ENCODE measurements around the gene CYP19A1. TPM values are rescaled to one million over a fixed set of nuclear protein-coding genes. Genes with fewer than 3 reads are reported as not detected.
A peak's percentile ranks its signal among the peaks of the same experiment; 100 is the strongest.

Gene CYP19A1
- total and polyA plus RNA-seq, 5 donors from 2014 or later = 0.52 TPM; not detected in 4

DNA sequence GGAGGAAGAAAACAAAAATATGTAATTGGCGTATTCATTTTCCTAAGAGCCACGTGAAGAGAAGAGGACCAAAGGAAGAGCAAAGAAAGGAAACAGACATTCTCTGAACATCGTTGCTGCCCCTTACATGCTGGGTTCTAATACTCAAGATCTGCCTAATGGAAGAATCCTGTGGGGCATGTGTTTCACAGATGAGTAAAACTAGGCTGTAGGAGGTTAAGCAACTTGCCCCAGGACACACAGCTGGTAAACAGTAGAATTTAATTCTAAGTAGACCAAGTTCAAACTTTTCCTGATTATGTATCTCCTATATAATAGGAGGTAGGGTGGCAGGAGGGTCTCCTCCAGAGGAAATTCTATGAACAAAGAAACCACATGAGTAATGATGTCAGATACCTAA, 137.6 kb downstream of the CYP19A1 start:
- Histone ChIP-seq H3K27me3 (ENCODE audit: control insufficient read depth, insufficient read depth, low read length) (peaks cover 5% of the 10 kb centered on the region), H3K27ac (ENCODE audit: insufficient read depth, low read length, poor library complexity, severe bottlenecking) (no peak overlapping the region), H3K4me3 (ENCODE audit: low read depth, low read length) (no peak overlapping the region), H3K9me3 (ENCODE audit: control insufficient read depth in 2 of 2, low read length in 2 of 2) (no peaks in the 10 kb centered on the region), H3K4me1 (ENCODE audit: control insufficient read depth, insufficient read depth, low read length, poor library complexity, severe bottlenecking) (no peaks in the 10 kb centered on the region), H3K36me3 (ENCODE audit: control insufficient read depth, insufficient read depth, low read length) (no peaks in the 10 kb centered on the region)
- no peak for ATAC-seq (ENCODE audit: low read depth in 2 of 2)
- no peak for DNase-seq
- H3K27me3 Mint-ChIP-seq = peaks cover 20% of the 10 kb centered on the region
- H3K9me3 Mint-ChIP-seq = no peaks in the 10 kb centered on the region
- H3K4me3 Mint-ChIP-seq = no peak overlapping the region
- no peaks in the 10 kb centered on the region for H3K4me1 Mint-ChIP-seq
- no peaks in the 10 kb centered on the region for H3K36me3 Mint-ChIP-seq
- H3K27ac Mint-ChIP-seq = no peak overlapping the region

DNA sequence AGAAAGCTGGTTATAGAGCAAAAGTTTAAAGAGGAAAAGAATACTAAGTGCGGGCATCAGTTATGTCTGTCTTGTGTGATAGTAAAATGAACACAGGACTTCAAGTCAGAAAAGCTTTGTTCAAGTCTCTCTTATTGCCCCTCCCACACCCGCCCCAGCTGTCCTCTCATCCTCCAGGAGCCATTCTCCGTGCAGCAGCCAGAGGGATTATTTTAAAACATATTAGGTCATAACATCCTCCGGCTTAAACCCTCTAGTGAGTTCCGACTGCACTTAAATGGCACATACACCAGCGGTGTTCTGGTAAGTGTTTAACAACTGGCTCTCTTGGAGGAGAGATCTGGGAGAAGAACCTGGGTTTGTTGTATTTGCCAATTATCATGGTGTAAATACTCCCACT, 138.9 kb downstream of the CYP19A1 start:
- no peak for DNase-seq
- no peak overlapping the region for H3K27ac ChIP-seq (ENCODE audit: insufficient read depth, low read length, poor library complexity, severe bottlenecking)
- H3K4me1 ChIP-seq (ENCODE audit: control insufficient read depth, insufficient read depth, low read length, poor library complexity, severe bottlenecking) = no peaks in the 10 kb centered on the region
- no peaks in the 10 kb centered on the region for H3K36me3 Mint-ChIP-seq
- H3K27ac Mint-ChIP-seq = no peak overlapping the region
- H3K27me3 ChIP-seq (ENCODE audit: control insufficient read depth, insufficient read depth, low read length) = no peaks in the 10 kb centered on the region
- H3K27me3 Mint-ChIP-seq = peaks cover 19% of the 10 kb centered on the region
- no peak for ATAC-seq (ENCODE audit: low read depth in 2 of 2)
- no peaks in the 10 kb centered on the region for H3K4me1 Mint-ChIP-seq
- no peaks in the 10 kb centered on the region for H3K9me3 ChIP-seq (ENCODE audit: control insufficient read depth in 2 of 2, low read length in 2 of 2)
- no peaks in the 10 kb centered on the region for H3K9me3 Mint-ChIP-seq
- no peaks in the 10 kb centered on the region for H3K36me3 ChIP-seq (ENCODE audit: control insufficient read depth, insufficient read depth, low read length)
- no peak overlapping the region for H3K4me3 Mint-ChIP-seq
- no peak overlapping the region for H3K4me3 ChIP-seq (ENCODE audit: low read depth, low read length)

DNA sequence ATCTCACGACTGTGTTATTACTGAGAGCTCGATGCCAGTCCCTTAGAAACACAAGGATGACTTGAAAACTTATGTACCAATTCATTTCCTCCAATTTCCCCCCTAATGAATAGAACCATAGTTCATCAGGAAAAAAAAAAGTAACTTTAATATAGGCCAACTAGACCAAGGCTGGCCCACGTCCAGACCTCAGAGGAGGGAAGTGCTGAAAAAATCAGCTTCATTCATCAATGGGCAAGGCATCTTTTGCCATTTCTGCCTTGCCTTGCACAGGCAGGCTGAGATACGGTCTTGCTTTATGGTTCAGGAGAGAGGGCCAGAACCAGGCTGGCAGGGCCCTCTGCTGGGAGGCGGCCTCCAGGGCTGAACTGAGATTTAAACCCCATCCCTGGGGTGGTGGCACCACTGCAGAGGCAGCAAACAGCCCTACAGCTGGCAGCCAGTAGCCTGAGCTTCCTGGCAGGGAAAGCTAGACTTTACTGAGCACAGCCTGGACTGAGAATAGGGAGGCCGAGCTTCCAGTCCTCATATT, 139.6 kb downstream of the CYP19A1 start:
- no peak overlapping the region for H3K27ac Mint-ChIP-seq
- no peak overlapping the region for H3K4me3 Mint-ChIP-seq
- no peaks in the 10 kb centered on the region for H3K4me1 Mint-ChIP-seq
- DNase-seq (no peak), ATAC-seq (ENCODE audit: low read depth in 2 of 2) (no peak)
- H3K36me3 ChIP-seq (ENCODE audit: control insufficient read depth, insufficient read depth, low read length) = no peaks in the 10 kb centered on the region
- H3K36me3 Mint-ChIP-seq = no peaks in the 10 kb centered on the region
- H3K27ac ChIP-seq (ENCODE audit: insufficient read depth, low read length, poor library complexity, severe bottlenecking) = no peak overlapping the region
- H3K4me1 ChIP-seq (ENCODE audit: control insufficient read depth, insufficient read depth, low read length, poor library complexity, severe bottlenecking) = no peaks in the 10 kb centered on the region
- H3K27me3 Mint-ChIP-seq = peaks cover 23% of the 10 kb centered on the region
- no peak overlapping the region for H3K4me3 ChIP-seq (ENCODE audit: low read depth, low read length)
- no peaks in the 10 kb centered on the region for H3K27me3 ChIP-seq (ENCODE audit: control insufficient read depth, insufficient read depth, low read length)
- H3K9me3 Mint-ChIP-seq = no peaks in the 10 kb centered on the region
- H3K9me3 ChIP-seq (ENCODE audit: control insufficient read depth in 2 of 2, low read length in 2 of 2) = no peaks in the 10 kb centered on the region

DNA sequence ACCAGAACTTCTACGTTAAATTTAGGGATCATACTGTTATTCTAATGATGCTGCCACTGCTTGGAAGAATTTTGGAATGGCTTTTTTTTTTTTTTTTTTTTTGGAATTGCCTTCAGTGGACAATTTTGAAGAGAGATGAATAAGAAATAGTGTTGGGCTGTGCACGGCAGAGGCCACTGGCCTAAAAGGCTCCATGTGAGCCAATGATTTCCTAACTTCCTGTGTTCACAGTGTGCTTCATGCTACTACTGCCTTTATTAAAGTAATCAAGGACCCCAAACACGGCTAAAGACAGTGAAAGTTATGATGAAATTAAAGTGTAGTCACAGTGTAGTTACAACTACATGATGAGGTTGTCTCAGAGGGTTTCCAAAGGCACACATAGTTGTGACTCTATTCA, 142.9 kb downstream of the CYP19A1 start:
- no peak overlapping the region for H3K27ac ChIP-seq (ENCODE audit: insufficient read depth, low read length, poor library complexity, severe bottlenecking)
- Mint-ChIP-seq H3K36me3 (no peaks in the 10 kb centered on the region), H3K27me3 (peaks cover 27% of the 10 kb centered on the region), H3K27ac (no peak overlapping the region), H3K9me3 (no peaks in the 10 kb centered on the region), H3K4me1 (peaks cover 0 to 6% (median 2%) of the 10 kb centered on the region in 4 donors), H3K4me3 (no peak overlapping the region)
- no peaks in the 10 kb centered on the region for H3K9me3 ChIP-seq (ENCODE audit: control insufficient read depth in 2 of 2, low read length in 2 of 2)
- ATAC-seq (ENCODE audit: low read depth in 2 of 2) (no peak), DNase-seq (no peak)
- H3K4me1 ChIP-seq (ENCODE audit: control insufficient read depth, insufficient read depth, low read length, poor library complexity, severe bottlenecking) = no peaks in the 10 kb centered on the region
- H3K27me3 ChIP-seq (ENCODE audit: control insufficient read depth, insufficient read depth, low read length) = no peaks in the 10 kb centered on the region
- H3K36me3 ChIP-seq (ENCODE audit: control insufficient read depth, insufficient read depth, low read length) = no peaks in the 10 kb centered on the region
- no peak overlapping the region for H3K4me3 ChIP-seq (ENCODE audit: low read depth, low read length)

DNA sequence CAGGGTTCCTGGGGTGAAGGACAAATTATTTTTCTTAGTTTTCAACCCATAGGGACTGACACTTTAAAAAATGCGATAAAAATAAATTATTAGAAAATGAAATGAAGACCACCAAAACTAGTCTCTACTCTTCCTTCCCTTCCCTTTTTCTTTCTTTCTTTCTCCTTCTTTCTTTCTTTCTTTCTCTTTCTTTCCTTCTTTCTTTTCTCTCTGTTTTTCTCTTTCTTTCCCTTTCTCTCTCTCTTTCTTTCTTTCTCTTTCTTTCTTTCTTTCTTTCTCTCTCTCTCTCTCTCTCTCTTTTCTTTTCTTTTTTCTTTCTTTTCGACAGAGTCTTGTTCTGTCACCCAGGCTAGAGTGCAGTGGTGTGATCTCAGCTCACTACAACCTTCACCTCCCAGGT, 144.4 kb downstream of the CYP19A1 start:
- Mint-ChIP-seq H3K9me3 (no peaks in the 10 kb centered on the region), H3K4me1 (peaks cover 0 to 6% (median 2%) of the 10 kb centered on the region in 4 donors), H3K27ac (no peak overlapping the region), H3K36me3 (no peaks in the 10 kb centered on the region), H3K4me3 (no peak overlapping the region), H3K27me3 (peaks cover 27% of the 10 kb centered on the region)
- Histone ChIP-seq H3K9me3 (ENCODE audit: control insufficient read depth in 2 of 2, low read length in 2 of 2) (no peaks in the 10 kb centered on the region), H3K4me3 (ENCODE audit: low read depth, low read length) (no peak overlapping the region), H3K27ac (ENCODE audit: insufficient read depth, low read length, poor library complexity, severe bottlenecking) (no peak overlapping the region), H3K4me1 (ENCODE audit: control insufficient read depth, insufficient read depth, low read length, poor library complexity, severe bottlenecking) (no peaks in the 10 kb centered on the region), H3K36me3 (ENCODE audit: control insufficient read depth, insufficient read depth, low read length) (no peaks in the 10 kb centered on the region), H3K27me3 (ENCODE audit: control insufficient read depth, insufficient read depth, low read length) (no peaks in the 10 kb centered on the region)
- no peak for ATAC-seq (ENCODE audit: low read depth in 2 of 2)
- no peak for DNase-seq

DNA sequence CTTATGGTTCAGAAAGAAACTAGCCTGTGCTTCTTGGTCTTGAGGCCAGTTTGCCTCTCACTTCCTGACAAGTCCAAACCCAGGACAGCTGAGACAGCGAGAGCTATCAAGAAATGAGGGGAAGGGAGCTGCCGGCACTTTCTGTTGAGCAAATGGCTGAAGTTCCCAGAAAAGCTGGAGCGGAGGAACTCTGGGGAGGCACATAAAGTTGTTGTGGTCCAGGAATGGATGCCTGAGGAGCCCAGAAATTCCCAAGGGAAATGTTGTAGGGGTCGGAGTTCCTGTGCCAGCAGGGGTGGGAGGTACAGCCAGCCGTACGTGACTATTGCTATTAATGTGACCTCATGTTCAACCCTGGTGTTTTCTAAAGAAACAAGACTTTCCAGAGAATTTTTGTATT, 144.9 kb downstream of the CYP19A1 start:
- Mint-ChIP-seq H3K4me1 (peaks cover 0 to 6% (median 2%) of the 10 kb centered on the region in 4 donors), H3K36me3 (no peaks in the 10 kb centered on the region), H3K27ac (no peak overlapping the region), H3K27me3 (peaks cover 25% of the 10 kb centered on the region), H3K9me3 (no peaks in the 10 kb centered on the region), H3K4me3 (peak overlapping the region in 1 of 4 donors; percentile 87)
- Histone ChIP-seq H3K9me3 (ENCODE audit: control insufficient read depth in 2 of 2, low read length in 2 of 2) (no peaks in the 10 kb centered on the region), H3K4me1 (ENCODE audit: control insufficient read depth, insufficient read depth, low read length, poor library complexity, severe bottlenecking) (no peaks in the 10 kb centered on the region), H3K27ac (ENCODE audit: insufficient read depth, low read length, poor library complexity, severe bottlenecking) (no peak overlapping the region), H3K27me3 (ENCODE audit: control insufficient read depth, insufficient read depth, low read length) (no peaks in the 10 kb centered on the region), H3K4me3 (ENCODE audit: low read depth, low read length) (no peak overlapping the region), H3K36me3 (ENCODE audit: control insufficient read depth, insufficient read depth, low read length) (no peaks in the 10 kb centered on the region)
- ATAC-seq (ENCODE audit: low read depth in 2 of 2) (no peak), DNase-seq (no peak)

DNA sequence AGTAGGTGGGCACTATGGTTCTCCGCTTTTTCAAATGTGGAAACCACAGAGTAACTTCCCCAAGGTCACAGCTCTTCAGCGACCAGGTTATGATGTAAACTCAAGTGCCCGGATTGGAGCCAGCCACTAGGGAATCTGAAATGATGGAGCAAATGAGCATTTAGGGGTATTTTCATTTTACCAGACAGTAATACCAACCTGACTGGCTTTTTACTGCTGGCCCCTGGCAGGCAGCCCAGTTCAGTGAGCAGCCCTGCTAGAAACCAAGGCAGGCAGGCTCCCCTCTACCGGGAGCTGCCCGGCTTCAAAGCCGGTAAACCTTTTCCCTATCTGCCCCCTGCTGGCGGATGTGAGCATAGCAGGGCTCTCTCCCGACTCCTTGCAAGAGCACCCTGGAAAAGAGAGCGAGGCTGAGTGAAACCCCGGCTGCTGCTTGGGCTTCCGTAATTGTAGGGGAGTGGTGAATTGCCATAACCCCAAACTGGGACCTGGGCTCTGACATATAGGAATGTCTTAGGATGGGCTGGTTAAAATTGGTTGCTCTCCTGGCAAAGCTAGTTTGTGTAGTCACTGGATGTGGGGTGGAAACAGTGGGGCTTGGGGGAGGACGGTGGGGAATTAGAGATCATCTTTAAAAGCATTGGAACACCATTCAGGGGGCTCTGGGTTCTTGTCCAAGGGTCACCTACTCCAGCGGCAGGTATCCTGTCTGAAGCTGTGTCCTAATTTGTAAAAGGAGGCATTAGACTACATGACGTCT, 145.7 kb downstream of the CYP19A1 start:
- Mint-ChIP-seq H3K27me3 (peaks cover 23% of the 10 kb centered on the region), H3K36me3 (no peaks in the 10 kb centered on the region)

DNA sequence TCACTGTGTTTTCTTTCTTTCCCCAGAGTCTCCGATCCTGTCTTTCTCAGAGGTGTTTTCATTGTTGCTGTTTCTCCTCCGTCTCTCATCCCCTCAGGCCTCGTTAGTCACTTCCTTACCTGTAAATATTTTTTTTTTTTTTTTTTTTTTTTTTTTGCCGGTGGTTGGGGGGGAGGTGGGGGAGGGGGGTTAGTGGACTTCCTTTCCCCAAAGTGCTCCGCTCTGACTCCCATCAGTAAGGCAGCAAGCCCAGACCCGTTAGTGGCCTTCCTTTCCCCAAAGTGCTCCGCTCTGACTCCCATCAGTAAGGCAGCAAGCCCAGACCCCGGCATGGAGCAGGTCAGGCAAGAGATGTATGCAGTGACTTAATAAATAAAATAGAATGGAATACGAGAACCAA, 146.6 kb downstream of the CYP19A1 start:
- peaks cover 26% of the 10 kb centered on the region for H3K27me3 Mint-ChIP-seq
- H3K27ac ChIP-seq (ENCODE audit: insufficient read depth, low read length, poor library complexity, severe bottlenecking) = no peak overlapping the region
- DNase-seq (no peak), ATAC-seq (ENCODE audit: low read depth in 2 of 2) (no peak)
- no peaks in the 10 kb centered on the region for H3K4me1 ChIP-seq (ENCODE audit: control insufficient read depth, insufficient read depth, low read length, poor library complexity, severe bottlenecking)
- H3K36me3 ChIP-seq (ENCODE audit: control insufficient read depth, insufficient read depth, low read length) = no peaks in the 10 kb centered on the region
- H3K36me3 Mint-ChIP-seq = no peaks in the 10 kb centered on the region
- H3K27ac Mint-ChIP-seq = no peak overlapping the region
- no peaks in the 10 kb centered on the region for H3K9me3 Mint-ChIP-seq
- no peak overlapping the region for H3K4me3 ChIP-seq (ENCODE audit: low read depth, low read length)
- H3K4me1 Mint-ChIP-seq = peaks cover 0 to 6% (median 2%) of the 10 kb centered on the region in 4 donors
- H3K27me3 ChIP-seq (ENCODE audit: control insufficient read depth, insufficient read depth, low read length) = no peaks in the 10 kb centered on the region
- H3K4me3 Mint-ChIP-seq = no peak overlapping the region
- H3K9me3 ChIP-seq (ENCODE audit: control insufficient read depth in 2 of 2, low read length in 2 of 2) = no peaks in the 10 kb centered on the region

More for the DNA sequence above, 145.7 kb downstream of the CYP19A1 start:
- DNase-seq = peak; percentile 18 to 69 (median 38)
- Histone ChIP-seq H3K4me3 (ENCODE audit: low read depth, low read length) (no peak overlapping the region), H3K9me3 (ENCODE audit: control insufficient read depth in 2 of 2, low read length in 2 of 2) (no peaks in the 10 kb centered on the region), H3K27ac (ENCODE audit: insufficient read depth, low read length, poor library complexity, severe bottlenecking) (no peak overlapping the region), H3K4me1 (ENCODE audit: control insufficient read depth, insufficient read depth, low read length, poor library complexity, severe bottlenecking) (no peaks in the 10 kb centered on the region), H3K36me3 (ENCODE audit: control insufficient read depth, insufficient read depth, low read length) (no peaks in the 10 kb centered on the region), H3K27me3 (ENCODE audit: control insufficient read depth, insufficient read depth, low read length) (no peaks in the 10 kb centered on the region)
- Mint-ChIP-seq H3K4me1 (peaks cover 0 to 6% (median 2%) of the 10 kb centered on the region in 4 donors), H3K4me3 (no peak overlapping the region), H3K9me3 (no peaks in the 10 kb centered on the region), H3K27ac (no peak overlapping the region)
- no peak for ATAC-seq (ENCODE audit: low read depth in 2 of 2)

Data from CD4-positive, CD25-positive, alpha-beta regulatory T cell (primary cell).